ENCODE results near the gene PRTN3.
"Not testable (repeated sequence)": the region's sequence is repeated elsewhere in the genome, so short reads cannot be mapped to it uniquely, and the experiment has no call there.

Gene PRTN3

GRCh38 chr19:866769-867300 lies 26.0 kb downstream of the PRTN3 start:
- DNase-seq (ENCODE audit: low read depth in 2 of 2): no peak

- DNase-seq (ENCODE audit: low read depth in 2 of 2): no peak
These were observed 26.5 kb downstream of the PRTN3 start for GRCh38 chr19:867301-867793.

GRCh38 chr19:867855-868457 lies 27.2 kb downstream of the PRTN3 start:
- DNase-seq (ENCODE audit: low read depth in 2 of 2): no peak

GRCh38 chr19:868458-869244 lies 27.9 kb downstream of the PRTN3 start:
- no peak for DNase-seq (ENCODE audit: low read depth in 2 of 2)

GRCh38 chr19:869245-870177 lies 28.7 kb downstream of the PRTN3 start:
- no peak for DNase-seq (ENCODE audit: low read depth in 2 of 2)

GRCh38 chr19:870314-870713 lies 29.5 kb downstream of the PRTN3 start:
- no peak for DNase-seq (ENCODE audit: low read depth in 2 of 2)

GRCh38 chr19:870963-871401 lies 30.2 kb downstream of the PRTN3 start:
- DNase-seq (ENCODE audit: low read depth in 2 of 2): no peak

- DNase-seq (ENCODE audit: low read depth in 2 of 2): no peak
These were observed 30.9 kb downstream of the PRTN3 start for GRCh38 chr19:871446-872265.

- peak; percentile 66 to 83 for DNase-seq (ENCODE audit: low read depth in 2 of 2)
These were observed 31.6 kb downstream of the PRTN3 start for GRCh38 chr19:872266-872951.

GRCh38 chr19:873084-873483 lies 32.3 kb downstream of the PRTN3 start:
- DNase-seq (ENCODE audit: low read depth in 2 of 2): peak; percentile 58 to 59

GRCh38 chr19:873561-874041 lies 32.8 kb downstream of the PRTN3 start:
- DNase-seq (ENCODE audit: low read depth in 2 of 2): no peak

GRCh38 chr19:875265-875879 lies 34.6 kb downstream of the PRTN3 start:
- no peak for DNase-seq (ENCODE audit: low read depth in 2 of 2)

- DNase-seq (ENCODE audit: low read depth in 2 of 2): no peak
These were observed 35.3 kb downstream of the PRTN3 start for GRCh38 chr19:876089-876488.

- no peak for DNase-seq (ENCODE audit: low read depth in 2 of 2)
These were observed 36.0 kb downstream of the PRTN3 start for GRCh38 chr19:876780-877314.

- DNase-seq (ENCODE audit: low read depth in 2 of 2): not testable (repeated sequence)
These were observed 37.3 kb downstream of the PRTN3 start for GRCh38 chr19:877992-878660.

GRCh38 chr19:878751-879561 lies 38.2 kb downstream of the PRTN3 start:
- DNase-seq (ENCODE audit: low read depth in 2 of 2): not testable (repeated sequence)

GRCh38 chr19:879711-880438 lies 39.1 kb downstream of the PRTN3 start:
- DNase-seq (ENCODE audit: low read depth in 2 of 2): no peak

Data from stimulated activated CD8-positive, alpha-beta memory T cell treated with anti-CD3 and anti-CD28 coated beads, Interleukin-2, amount 100 ng/mL, for 48 hours (primary cell).